Measurements from ENCODE around the gene TMEM229B. TPM values are rescaled to one million over a fixed set of nuclear protein-coding genes. Genes with fewer than 3 reads are reported as not detected.

Gene TMEM229B
- total and polyA plus RNA-seq, 4 donors, result 0.40 to 2.0 (median 1.6) TPM

GRCh38 chr14:67492538-67492937, 4.0 kb upstream of the TMEM229B start (continued):
- TF ChIP-seq, protein P1, sequence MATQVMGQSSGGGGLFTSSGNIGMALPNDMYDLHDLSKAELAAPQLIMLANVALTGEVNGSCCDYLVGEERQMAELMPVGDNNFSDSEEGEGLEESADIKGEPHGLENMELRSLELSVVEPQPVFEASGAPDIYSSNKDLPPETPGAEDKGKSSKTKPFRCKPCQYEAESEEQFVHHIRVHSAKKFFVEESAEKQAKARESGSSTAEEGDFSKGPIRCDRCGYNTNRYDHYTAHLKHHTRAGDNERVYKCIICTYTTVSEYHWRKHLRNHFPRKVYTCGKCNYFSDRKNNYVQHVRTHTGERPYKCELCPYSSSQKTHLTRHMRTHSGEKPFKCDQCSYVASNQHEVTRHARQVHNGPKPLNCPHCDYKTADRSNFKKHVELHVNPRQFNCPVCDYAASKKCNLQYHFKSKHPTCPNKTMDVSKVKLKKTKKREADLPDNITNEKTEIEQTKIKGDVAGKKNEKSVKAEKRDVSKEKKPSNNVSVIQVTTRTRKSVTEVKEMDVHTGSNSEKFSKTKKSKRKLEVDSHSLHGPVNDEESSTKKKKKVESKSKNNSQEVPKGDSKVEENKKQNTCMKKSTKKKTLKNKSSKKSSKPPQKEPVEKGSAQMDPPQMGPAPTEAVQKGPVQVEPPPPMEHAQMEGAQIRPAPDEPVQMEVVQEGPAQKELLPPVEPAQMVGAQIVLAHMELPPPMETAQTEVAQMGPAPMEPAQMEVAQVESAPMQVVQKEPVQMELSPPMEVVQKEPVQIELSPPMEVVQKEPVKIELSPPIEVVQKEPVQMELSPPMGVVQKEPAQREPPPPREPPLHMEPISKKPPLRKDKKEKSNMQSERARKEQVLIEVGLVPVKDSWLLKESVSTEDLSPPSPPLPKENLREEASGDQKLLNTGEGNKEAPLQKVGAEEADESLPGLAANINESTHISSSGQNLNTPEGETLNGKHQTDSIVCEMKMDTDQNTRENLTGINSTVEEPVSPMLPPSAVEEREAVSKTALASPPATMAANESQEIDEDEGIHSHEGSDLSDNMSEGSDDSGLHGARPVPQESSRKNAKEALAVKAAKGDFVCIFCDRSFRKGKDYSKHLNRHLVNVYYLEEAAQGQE (IDR thresholded peaks at IDR 0.05), result no peak
- TF ChIP-seq RAD21 (IDR thresholded peaks at IDR 0.05) (no peak), FOXA1 (IDR thresholded peaks at IDR 0.05) (no peak), GABPA (IDR thresholded peaks at IDR 0.05 in 1 of 2, conservative IDR thresholded peaks at IDR 0.05 in 1 of 2) (no peak)

DNA sequence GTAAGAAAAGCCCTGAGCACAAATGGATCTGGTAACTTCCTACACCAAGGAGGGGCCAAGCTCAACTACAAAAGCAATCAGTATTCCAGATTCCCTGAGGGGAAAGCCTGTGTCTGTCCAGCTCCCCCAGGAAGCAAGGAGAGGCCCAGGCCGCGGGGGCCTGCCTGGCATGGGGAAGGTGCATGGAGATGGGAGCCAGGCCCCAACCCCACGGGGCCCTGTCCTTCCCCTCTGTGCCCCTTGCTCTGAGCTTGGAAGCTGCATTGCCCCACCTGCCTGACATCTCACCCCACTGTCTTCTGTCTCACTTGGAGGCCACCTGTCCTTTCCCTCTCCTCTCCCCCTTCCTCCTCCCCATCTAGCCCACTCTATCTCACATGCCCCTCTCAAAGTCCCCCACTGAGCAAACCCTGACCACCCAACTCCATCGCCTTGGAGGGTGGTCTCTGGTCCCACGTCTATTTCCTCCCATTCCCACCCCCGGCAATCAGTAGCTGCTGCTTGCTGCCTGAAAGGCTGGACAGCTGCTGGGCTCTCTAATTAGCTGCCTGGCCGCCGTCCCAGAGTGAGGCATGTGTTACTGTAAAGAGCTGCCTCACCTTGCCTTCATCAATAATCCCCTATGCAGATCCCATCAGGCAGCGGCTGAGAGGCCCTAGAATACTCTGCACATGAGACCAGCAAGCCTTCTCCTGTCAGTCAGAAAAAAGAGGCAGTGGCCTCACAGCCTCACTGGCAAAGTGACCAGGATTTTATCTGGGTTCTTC, 3.4 kb upstream of the TMEM229B start:
- Histone ChIP-seq H3K36me3 (ENCODE audit: control insufficient read depth in 4 of 4, insufficient read depth in 3 of 4, low read depth in 1 of 4, low read length in 3 of 4) (no peaks in the 10 kb centered on the region), H3K9me3 (ENCODE audit: control insufficient read depth in 4 of 4, low read length in 3 of 4) (peaks cover 4 to 16% (median 8%) of the 10 kb centered on the region in 4 donors), H3K27ac (ENCODE audit: low read depth in 1 of 2, low read length in 2 of 2) (no peak overlapping the region), H3K9ac (ENCODE audit: low read depth in 1 of 2, low read length in 2 of 2) (no peak overlapping the region), H3K27me3 (ENCODE audit: control insufficient read depth in 4 of 4, insufficient read depth in 4 of 4, low read length in 3 of 4) (no peaks in the 10 kb centered on the region), H3K4me1 (ENCODE audit: control insufficient read depth in 4 of 4, insufficient read depth in 4 of 4, low read length in 3 of 4) (no peaks in the 10 kb centered on the region), H3K4me3 (ENCODE audit: low read depth in 1 of 3, low read length in 3 of 3) (no peak overlapping the region)
- TF ChIP-seq TAF1 (conservative IDR thresholded peaks at IDR 0.05), result no peak
- WGBS, result 75% methylated on average over 9 of the region's 9 CpGs
- DNase-seq (ENCODE audit: low spot score), result no peak

DNA sequence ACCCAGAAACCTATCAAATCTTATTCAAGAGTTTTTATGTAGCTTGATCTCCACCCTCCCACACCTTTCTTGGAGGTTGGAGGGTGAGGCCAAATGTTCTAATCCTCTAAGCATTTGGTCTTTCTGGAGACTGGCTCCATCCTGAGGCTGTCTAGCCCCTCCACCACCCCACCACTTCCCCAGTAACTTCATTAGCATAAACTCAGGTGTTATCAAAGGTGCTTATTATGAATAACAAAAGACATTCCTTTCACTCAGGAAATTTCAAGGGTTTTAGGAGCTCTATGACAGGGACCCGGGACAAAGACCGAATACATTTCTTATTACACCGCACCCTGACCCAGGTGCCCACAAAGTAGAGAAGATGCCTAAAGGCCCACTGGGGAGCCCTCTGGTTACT, 2.8 kb upstream of the TMEM229B start:
- no peak for DNase-seq (ENCODE audit: low spot score)
- Histone ChIP-seq H3K36me3 (ENCODE audit: control insufficient read depth in 4 of 4, insufficient read depth in 3 of 4, low read depth in 1 of 4, low read length in 3 of 4) (no peaks in the 10 kb centered on the region), H3K27ac (ENCODE audit: low read depth in 1 of 2, low read length in 2 of 2) (no peak overlapping the region), H3K4me1 (ENCODE audit: control insufficient read depth in 4 of 4, insufficient read depth in 4 of 4, low read length in 3 of 4) (no peaks in the 10 kb centered on the region), H3K4me3 (ENCODE audit: low read depth in 1 of 3, low read length in 3 of 3) (no peak overlapping the region), H3K9ac (ENCODE audit: low read depth in 1 of 2, low read length in 2 of 2) (no peak overlapping the region), H3K9me3 (ENCODE audit: control insufficient read depth in 4 of 4, low read length in 3 of 4) (peaks cover 4 to 16% (median 8%) of the 10 kb centered on the region in 4 donors), H3K27me3 (ENCODE audit: control insufficient read depth in 4 of 4, insufficient read depth in 4 of 4, low read length in 3 of 4) (no peaks in the 10 kb centered on the region)
- TF ChIP-seq YY1 (IDR thresholded peaks at IDR 0.05) (no peak), SP1 (IDR thresholded peaks at IDR 0.05) (no peak), EGR1 (IDR thresholded peaks at IDR 0.05; ENCODE audit: low read depth in 2 of 2) (no peak), TAF1 (conservative IDR thresholded peaks at IDR 0.05) (no peak), NR2F2 (IDR thresholded peaks at IDR 0.05) (no peak)
- TF ChIP-seq, protein P2, sequence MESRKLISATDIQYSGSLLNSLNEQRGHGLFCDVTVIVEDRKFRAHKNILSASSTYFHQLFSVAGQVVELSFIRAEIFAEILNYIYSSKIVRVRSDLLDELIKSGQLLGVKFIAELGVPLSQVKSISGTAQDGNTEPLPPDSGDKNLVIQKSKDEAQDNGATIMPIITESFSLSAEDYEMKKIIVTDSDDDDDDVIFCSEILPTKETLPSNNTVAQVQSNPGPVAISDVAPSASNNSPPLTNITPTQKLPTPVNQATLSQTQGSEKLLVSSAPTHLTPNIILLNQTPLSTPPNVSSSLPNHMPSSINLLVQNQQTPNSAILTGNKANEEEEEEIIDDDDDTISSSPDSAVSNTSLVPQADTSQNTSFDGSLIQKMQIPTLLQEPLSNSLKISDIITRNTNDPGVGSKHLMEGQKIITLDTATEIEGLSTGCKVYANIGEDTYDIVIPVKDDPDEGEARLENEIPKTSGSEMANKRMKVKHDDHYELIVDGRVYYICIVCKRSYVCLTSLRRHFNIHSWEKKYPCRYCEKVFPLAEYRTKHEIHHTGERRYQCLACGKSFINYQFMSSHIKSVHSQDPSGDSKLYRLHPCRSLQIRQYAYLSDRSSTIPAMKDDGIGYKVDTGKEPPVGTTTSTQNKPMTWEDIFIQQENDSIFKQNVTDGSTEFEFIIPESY (IDR thresholded peaks at IDR 0.05), result no peak
- WGBS, result 97% methylated on average over 3 of the region's 3 CpGs

All from liver (tissue), 9 donors.